ENCODE measurements around the gene R3HDM4.

Gene R3HDM4

GRCh38 chr19:947090-947706 is 34.2 kb upstream of the R3HDM4 start:
- DNase-seq (ENCODE audit: low spot score): peak; percentile 82

DNA sequence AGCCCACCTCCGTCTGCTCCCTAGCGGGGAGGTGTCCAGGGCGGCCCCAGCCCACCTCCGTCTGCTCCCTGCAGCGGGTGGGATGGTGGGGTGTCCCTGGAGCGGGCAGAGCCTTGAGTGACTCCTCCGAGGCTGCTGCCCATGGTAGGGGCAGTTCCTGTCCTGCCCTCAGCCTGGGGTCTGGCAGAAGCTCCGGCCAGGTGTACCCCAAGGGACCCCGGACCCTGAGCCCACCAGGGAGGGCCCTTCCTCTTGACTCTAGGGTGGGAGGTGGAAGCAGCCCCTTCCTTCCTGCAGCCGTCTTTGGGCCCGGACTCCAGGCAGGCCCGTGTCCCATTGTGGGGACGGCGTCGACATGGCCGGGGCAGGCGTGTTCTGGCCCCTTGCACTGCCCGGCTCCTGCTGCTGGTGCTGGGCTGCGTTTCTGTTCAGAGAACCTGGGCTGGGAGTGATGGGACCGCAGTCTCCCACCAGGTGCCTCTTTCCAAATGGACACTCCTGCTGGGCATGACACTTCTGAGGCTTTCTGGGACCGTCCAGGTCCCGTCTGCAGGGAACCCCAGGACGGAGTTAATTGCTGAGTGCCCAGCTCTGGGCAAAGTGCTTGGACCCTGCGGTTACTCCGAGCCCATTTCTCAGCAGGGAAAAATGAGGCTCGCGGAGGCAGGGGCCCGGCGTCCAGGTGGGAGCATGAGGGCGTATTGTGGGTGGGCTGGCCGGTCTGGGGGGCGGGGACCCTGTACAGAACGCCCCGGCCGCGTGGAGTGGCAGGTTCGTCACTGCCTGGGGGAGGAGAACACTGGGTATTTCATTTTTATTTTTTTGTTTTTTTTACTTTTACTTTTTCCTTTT is 32.6 kb upstream of the R3HDM4 start:
- no peak for DNase-seq (ENCODE audit: low spot score)

DNA sequence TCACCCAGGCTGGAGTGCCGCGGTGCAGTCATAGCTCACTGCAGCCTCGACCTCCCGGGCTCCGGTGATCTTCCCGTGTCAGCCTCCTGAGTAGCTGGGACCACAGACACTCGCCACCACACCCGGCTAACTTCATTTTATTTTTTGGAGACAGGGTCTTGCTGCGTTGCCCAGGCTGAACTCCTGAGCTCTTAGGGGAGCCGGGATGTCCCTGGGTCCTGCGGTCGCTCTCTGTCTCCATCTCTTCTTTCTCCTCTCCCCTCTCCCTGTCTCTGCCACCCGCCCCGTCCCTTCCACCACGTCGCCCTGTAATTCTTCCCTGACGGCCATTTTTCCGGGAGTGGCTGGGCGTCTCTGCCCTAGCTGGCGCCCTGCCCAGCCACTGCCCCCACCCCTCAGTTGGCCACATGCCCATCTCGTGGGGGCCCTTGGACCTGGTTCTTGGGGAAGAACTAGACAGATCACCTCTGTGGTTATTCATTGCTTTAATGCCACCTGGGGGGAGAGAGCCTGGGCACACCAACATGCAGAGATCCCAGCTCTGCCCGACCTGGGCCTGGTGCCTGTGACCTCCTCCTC is 31.7 kb upstream of the R3HDM4 start:
- no peak for DNase-seq (ENCODE audit: low spot score)

DNA sequence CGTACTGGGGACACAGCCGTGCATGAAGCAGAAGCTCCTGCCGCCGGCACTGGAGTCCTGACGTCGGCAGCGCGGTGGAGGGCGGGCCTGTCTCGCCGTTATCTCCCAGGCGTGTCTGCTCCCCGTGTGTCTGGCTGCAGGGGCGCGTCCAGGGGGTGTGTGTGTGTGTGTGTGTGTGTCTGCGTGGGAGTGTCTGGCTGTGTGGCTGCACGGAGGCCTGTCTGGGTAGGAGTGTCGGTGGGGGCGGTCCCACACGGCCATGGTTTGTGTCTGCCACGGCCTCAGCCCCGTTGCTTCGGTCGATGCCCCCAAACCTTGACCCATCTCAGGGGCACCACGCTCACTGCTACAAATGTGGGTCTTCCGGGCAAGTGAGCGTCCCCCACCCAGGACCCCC is 31.1 kb upstream of the R3HDM4 start:
- DNase-seq (ENCODE audit: low spot score): no peak

DNA sequence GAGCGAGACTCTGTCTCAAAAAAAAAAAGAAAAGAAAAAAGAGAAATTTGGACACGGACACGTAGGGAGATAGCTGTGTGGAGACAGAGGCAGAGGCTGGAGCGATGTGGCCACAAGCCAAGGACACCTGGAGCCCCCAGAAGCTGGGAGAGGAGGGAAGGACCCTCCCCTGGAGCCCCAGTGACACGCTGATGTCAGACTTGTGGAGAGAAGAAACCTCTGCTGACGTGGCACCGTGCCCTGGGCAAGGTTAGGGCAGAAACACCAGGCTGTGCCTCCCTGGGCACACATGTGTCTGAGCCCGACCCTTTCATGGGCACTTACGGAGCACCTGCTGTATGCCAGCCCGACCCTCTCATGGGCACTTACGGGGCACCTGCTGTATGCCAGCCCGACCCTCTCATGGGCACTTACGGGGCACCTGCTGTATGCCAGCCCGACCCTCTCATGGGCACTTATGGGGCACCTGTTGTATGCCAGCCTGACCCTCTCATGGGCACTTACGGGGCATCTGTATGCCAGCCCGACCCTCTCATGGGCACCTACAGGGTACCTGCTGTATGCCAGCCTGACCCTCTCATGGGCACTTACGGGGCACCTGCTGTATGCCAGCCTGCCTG is 30.6 kb upstream of the R3HDM4 start:
- DNase-seq (ENCODE audit: low spot score): no peak

DNA sequence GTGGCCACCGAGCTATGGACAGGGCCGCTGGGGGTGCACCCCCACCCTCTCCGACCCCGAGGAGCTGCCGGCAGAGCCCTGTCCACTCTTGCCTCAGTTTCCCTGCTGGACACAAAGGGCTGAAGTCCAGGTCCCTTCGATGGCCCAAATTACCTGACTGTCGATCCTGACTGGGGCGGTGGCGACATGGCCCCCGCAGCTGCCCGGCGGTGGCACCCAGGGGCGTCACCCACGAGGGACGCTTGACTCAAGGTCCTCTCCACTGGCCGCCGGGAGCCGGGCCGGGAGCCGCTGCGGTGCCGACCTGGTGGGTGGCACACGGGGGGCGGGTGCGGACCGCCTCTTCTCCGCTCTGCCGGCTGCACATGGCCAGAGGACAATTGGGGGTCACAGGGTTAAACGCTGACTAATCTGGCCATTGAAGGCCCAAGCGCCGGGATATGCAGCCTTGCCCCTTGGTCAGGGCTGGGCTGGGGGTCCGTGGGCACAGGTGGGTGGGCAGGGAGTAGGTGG is 29.2 kb upstream of the R3HDM4 start:
- DNase-seq (ENCODE audit: low spot score): no peak

DNA sequence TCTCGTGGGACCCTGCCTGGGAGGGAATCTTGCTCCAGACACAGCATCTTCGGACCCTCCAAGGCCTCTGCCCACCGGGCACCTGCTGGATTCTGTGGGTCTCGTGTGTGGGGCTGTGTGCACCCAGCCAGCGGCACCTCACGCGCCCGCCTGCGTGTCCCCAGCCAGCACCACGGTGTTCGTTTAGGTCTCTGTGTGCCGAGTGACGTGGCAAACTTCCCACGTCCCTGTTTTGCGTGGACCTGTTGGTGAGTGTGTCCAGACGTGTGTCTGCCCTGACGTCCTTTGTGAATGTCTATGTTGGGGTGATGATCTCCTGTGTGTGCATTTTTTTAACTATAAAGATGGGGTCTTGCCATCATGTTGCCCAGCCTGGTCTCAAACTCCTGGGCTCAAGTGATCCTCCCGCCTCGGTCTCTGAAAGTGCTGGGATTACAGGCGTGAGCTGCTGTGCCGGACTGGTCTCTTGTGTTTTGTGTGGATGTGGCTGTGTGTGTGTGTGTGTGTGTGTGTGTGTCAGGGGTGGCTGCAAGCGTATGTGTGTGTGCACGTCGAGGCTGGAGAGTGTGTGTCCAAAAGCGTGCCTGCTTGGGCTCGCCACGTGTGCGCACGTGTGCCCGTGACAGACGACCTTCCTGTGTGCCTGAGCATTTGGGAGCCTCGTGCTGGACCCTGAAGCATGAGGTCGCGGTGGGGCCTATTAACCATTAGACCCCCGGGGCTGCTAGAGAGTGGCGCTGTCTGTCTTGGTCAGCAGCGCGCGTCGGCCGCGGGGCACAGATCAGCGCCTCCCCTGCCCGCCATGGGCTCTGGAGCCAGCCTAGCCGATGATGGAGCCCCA is 28.5 kb upstream of the R3HDM4 start:
- DNase-seq (ENCODE audit: low spot score): no peak

DNA sequence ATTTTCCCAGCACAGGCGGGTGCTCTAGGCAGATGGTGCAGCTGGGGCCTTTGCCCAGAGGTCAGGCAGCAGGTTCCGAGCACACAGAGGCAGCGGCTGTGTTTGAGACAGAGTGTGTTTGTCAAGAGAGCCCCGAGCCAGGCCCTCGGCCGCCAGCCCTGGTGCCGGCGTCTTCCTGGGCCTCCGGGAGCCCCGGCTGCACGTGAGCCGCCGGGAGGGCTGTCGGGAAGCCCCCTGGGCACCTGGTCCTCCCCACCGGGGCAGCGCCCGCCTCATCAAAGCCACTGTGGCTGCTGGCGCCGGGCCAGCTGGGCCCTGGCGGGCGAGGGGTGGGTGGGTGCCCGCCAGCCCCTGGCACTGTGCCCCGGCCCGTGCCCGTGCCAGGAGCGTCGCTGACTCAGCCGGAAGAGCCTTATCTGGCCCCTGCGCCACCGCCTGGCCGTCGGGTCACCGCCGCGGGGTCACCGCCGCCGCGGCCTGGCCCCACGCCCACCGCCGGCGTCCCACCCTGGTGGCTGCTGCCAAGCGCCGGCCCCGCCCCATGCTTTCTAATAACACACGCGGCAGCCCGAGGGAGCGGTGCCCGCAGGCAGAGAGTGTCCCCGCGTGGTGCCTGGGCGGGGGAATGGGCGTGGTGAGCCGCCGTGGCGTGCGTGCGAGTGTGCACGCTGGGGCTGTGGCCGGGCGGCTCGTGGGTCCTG is 27.7 kb upstream of the R3HDM4 start:
- no peak for DNase-seq (ENCODE audit: low spot score)

DNA sequence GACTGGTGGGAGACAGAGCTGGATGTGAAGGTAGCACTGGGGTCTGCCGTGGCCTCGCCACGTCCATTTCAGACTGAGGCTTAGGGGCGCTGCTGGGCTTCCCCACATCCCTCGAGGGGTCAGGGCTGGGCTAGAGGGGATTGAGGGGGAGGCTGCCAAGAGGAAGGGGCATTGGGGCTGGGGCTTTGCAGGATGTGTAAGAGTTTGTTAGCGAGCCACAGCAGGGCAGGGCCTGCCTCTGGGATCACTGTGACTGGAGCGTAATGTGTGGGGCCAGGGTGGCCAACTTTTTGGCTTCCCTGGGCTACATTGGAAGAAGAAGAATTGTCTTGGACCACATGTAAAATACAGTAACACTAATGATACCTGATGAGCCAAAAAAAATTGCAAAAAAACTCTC is 26.9 kb upstream of the R3HDM4 start:
- no peak for DNase-seq (ENCODE audit: low spot score)

- no peak for DNase-seq (ENCODE audit: low spot score)
Measured at GRCh38 chr19:939439-939838, 26.4 kb upstream of the R3HDM4 start.

- no peak for DNase-seq (ENCODE audit: low spot score)
Measured at GRCh38 chr19:938233-938923, 25.4 kb upstream of the R3HDM4 start.

DNA sequence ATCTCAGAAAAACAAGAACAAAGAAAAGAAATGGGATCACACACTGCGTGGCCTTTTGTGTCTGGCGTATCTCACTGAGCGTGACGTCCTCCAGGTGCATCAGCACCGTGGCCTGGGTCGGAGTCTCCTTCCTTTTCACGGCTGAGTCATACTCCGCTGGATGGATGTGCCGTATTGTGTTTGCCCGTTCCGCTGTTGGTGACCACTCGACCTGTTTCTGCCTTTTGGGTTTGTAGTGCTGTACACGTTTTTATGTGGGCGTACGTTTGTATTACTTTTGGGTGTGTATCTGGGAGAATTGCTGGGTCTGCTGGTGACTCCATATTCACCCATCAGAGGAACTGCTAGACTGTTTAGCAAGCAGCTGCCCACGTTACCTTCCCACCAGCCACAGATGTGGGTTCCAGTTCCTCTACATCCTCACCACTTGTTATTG is 24.3 kb upstream of the R3HDM4 start:
- no peak for DNase-seq (ENCODE audit: low spot score)

- DNase-seq (ENCODE audit: low spot score): no peak
Measured at GRCh38 chr19:936175-936546, 23.1 kb upstream of the R3HDM4 start.

- DNase-seq (ENCODE audit: low spot score): no peak
Measured at GRCh38 chr19:934865-935479, 22.0 kb upstream of the R3HDM4 start.

- no peak for DNase-seq (ENCODE audit: low spot score)
Measured at GRCh38 chr19:934197-934840, 21.3 kb upstream of the R3HDM4 start.

- no peak for DNase-seq (ENCODE audit: low spot score)
Measured at GRCh38 chr19:933553-933882, 20.5 kb upstream of the R3HDM4 start.

DNA sequence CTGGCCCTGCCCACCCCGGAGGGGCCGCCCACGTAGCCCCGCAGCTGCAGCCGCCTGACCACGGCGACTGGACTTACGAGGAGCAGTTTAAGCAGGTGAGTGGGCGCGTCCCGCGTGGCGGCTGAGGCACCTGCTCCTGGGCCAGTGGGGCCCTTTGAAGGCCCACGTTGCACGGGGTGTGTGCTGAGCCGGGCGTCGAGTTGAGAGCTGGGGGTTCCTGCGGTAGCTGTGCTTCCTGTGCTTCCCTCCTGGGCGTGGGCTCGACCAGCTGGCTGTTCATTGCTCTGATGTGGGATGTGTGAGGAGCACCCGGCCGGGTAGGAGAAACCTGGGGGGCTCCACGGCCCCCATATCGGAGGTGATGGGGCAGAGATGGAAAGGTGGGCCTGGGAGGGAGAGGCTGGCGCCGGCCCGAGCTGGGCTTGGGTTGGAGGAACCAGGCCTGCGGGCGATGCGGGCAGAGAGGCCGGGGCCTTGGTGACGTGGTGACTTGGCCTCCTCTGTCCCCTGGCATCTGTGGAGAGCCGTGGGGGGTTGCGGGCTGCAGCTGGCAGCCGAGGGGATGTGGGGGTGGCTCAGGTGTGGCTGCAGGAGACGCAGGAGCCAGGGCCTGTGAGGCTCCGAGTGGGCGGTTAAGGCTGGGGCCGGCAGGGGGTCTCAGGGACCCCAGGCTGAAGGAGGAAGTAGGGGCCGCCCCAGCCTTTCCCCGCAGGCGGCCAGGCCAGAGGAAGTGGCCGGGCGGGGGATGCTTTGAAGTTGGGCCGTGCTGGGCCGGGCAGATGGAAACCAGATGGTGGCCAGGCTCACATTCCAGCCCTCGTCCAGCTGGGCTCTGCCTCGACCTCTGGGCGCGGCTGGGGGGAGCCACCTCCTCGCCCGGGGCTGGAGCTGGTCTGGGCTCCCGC is 19.9 kb upstream of the R3HDM4 start:
- DNase-seq (ENCODE audit: low spot score): no peak

- no peak for DNase-seq (ENCODE audit: low spot score)
Measured at GRCh38 chr19:931860-932647, 19.0 kb upstream of the R3HDM4 start.
